Measurements from ENCODE around the gene DAB2. TPM values are rescaled to one million over a fixed set of nuclear protein-coding genes. Genes with fewer than 3 reads are reported as not detected.

The DAB2 gene
- total and polyA plus RNA-seq, 2 of the 8 experiments (the other 6 are each of a cell fraction or from before 2014, with no cell fraction given): 2.6 to 4.9 TPM

DNA sequence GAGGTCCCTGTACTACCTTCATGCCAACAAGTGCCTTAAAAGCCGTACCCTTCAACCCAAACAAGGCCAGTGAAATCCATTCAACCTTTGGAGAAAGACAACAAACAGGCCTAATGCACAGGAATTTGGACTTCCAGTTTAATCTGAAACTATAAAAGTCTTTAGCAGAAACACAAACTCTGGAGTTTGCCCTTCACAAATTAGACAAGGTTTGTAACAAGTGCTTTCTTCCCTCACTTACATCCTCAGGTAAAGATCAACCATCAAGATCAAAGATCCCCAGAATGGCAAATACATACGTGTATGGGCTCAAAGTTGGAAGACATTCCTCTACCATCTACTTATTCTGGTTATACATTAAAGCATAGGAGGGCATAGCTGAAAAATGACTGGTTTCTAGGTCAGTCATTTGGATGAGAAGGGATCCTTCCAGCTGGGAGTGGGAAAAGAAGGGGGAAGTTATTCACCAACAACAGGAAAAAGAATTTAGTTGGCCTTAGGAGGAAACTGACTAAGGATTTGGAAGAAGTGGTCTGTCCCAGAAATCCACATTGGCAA, 2.0 kb downstream of the DAB2 start:
- no peaks in the 10 kb centered on the region for H3K9me3 ChIP-seq (ENCODE audit: insufficient read depth in 2 of 2, low read depth in 1 of 2, low read length in 1 of 2)
- H3K4me1 ChIP-seq (replicated peaks in 1 of 4; ENCODE audit: control insufficient read depth in 3 of 4, insufficient read depth in 4 of 4, low read length in 3 of 4): peaks cover 2 to 12% (median 9%) of the 10 kb centered on the region in 4 experiments; a peak in 5 of 7 replicates
- no peaks in the 10 kb centered on the region for H3K79me1 ChIP-seq (ENCODE audit: low read depth, low read length)
- H3K18ac ChIP-seq (ENCODE audit: extremely low read depth, low read length): no peak overlapping the region
- H4K5ac ChIP-seq (ENCODE audit: insufficient read length, low read depth, low read length): no peak overlapping the region
- FAIRE-seq (no peak), DNase-seq (ENCODE audit: low read depth in 1 of 2, low spot score in 2 of 2) (no peak)
- H2AK5ac ChIP-seq (ENCODE audit: low read depth, low read length): no peak overlapping the region
- H3K23ac ChIP-seq (ENCODE audit: insufficient read length): no peak overlapping the region
- no peaks in the 10 kb centered on the region for H4K20me1 ChIP-seq (replicated peaks in 1 of 2; ENCODE audit: control insufficient read depth in 1 of 2, insufficient read depth in 2 of 2, low read length in 2 of 2)
- H3K27ac ChIP-seq (ENCODE audit: low read depth, low read length): no peak overlapping the region
- H3K79me2 ChIP-seq (ENCODE audit: control insufficient read depth in 1 of 2, insufficient read depth in 2 of 2, low read length in 2 of 2): no peaks in the 10 kb centered on the region
- H2BK20ac ChIP-seq (ENCODE audit: low read length): no peak overlapping the region
- no peak overlapping the region for H3K4me3 ChIP-seq (ENCODE audit: extremely low read depth in 1 of 4, insufficient read depth in 2 of 4, low read depth in 3 of 4, low read length in 4 of 4)
- H2BK120ac ChIP-seq (replicated peaks; ENCODE audit: low read depth, low read length): no peak overlapping the region
- no peak overlapping the region for H4K91ac ChIP-seq (replicated peaks; ENCODE audit: insufficient read length, low read length)
- no peak overlapping the region for H4K8ac ChIP-seq (ENCODE audit: extremely low read depth, insufficient read depth, low read length)
- H3K27me3 ChIP-seq (replicated peaks in 1 of 4; ENCODE audit: control insufficient read depth in 3 of 4, extremely low read depth in 1 of 4, insufficient read depth in 3 of 4, low read length in 3 of 4): peaks cover 0 to 2% (median under 1%) of the 10 kb centered on the region in 4 experiments; a peak in 2 of 7 replicates
- ChIA-PET CTCF (ENCODE audit: partially characterized antibody) (interaction anchor here (0.9 to 1.6 kb wide), 2 partner anchors 9 to 50 kb away, joined by 3 to 8 read pairs; no protein-coding TSS in a partner anchor), POLR2A (ENCODE audit: partially characterized antibody) (no interaction called here)
- H2BK5ac ChIP-seq (ENCODE audit: low read depth, low read length): no peak overlapping the region
- no peak overlapping the region for H2BK12ac ChIP-seq (ENCODE audit: low read depth, low read length)
- no peak overlapping the region for H3K56ac ChIP-seq (replicated peaks; ENCODE audit: insufficient read length, low read depth, low read length)
- 86% methylated on average over 2 of the region's 2 CpGs; no CpG with 5 or more reads in 1 of the 2 experiments for whole genome bisulfite sequencing, 2 experiments (ENCODE audit: extremely low coverage in 1 of 2, insufficient coverage in 1 of 2, insufficient read length in 1 of 2, insufficient replicate concordance in 2 of 2, low coverage in 1 of 2, low lambda C conversion rate in 2 of 2, missing lambda C conversion rate in 1 of 2)
- peaks cover 7% of the 10 kb centered on the region; the same call in 1 of the 2 replicates for H3K23me2 ChIP-seq (ENCODE audit: low read depth, low read length)
- no peak overlapping the region for H3K9ac ChIP-seq (replicated peaks in 1 of 4; ENCODE audit: extremely low read depth in 1 of 4, low read depth in 3 of 4, low read length in 3 of 4)
- no peak overlapping the region for H2AFZ ChIP-seq (ENCODE audit: low read length)
- H3K14ac ChIP-seq (ENCODE audit: insufficient read length): no peak overlapping the region
- H3K4ac ChIP-seq (replicated peaks; ENCODE audit: insufficient read length, low read depth, low read length): no peak overlapping the region
- no peak overlapping the region; a peak in 1 of 4 replicates for H3K4me2 ChIP-seq (ENCODE audit: insufficient read depth in 1 of 2, low read depth in 2 of 2, low read length in 2 of 2)
- H3K36me3 ChIP-seq (ENCODE audit: control insufficient read depth in 2 of 4, insufficient read depth in 4 of 4, low read length in 3 of 4): no peaks in the 10 kb centered on the region
- no peak overlapping the region for H2BK15ac ChIP-seq (ENCODE audit: low read length)
- no peak for TF ChIP-seq CBX5 (IDR thresholded peaks at IDR 0.05; ENCODE audit: low read depth, low read length)
- no peak for TF ChIP-seq EZH2 (IDR thresholded peaks at IDR 0.05; ENCODE audit: low read depth, low read length, severe bottlenecking)
- no peak for TF ChIP-seq POLR2A (IDR thresholded peaks at IDR 0.05; ENCODE audit: control extremely low read depth in 1 of 2, low read depth in 2 of 2, low read length in 2 of 2)
- TF ChIP-seq HDAC2 (IDR thresholded peaks at IDR 0.05; ENCODE audit: borderline replicate concordance in 1 of 2, low read depth in 2 of 2, low read length in 2 of 2): no peak
- TF ChIP-seq CREB1 (IDR thresholded peaks at IDR 0.05): no peak
- TF ChIP-seq GTF2F1 (IDR thresholded peaks at IDR 0.05; ENCODE audit: borderline replicate concordance, low read depth, low read length): no peak
- no peak for TF ChIP-seq FOSL1 (IDR thresholded peaks at IDR 0.05; ENCODE audit: insufficient read depth, low read depth, low read length)
- no peak for TF ChIP-seq SP4 (IDR thresholded peaks at IDR 0.05; ENCODE audit: low read length)
- TF ChIP-seq BCL11A (IDR thresholded peaks at IDR 0.05; ENCODE audit: low read depth in 2 of 2, low read length in 2 of 2): no peak
- no peak for TF ChIP-seq SRF (IDR thresholded peaks at IDR 0.05; ENCODE audit: low read depth, low read length)
- no peak for TF ChIP-seq KDM4A (IDR thresholded peaks at IDR 0.05; ENCODE audit: low read depth, low read length, severe bottlenecking)
